SK-N-SH (cell line): ENCODE data around the gene SBF2.

ENCODE experiments used
- CTCF ChIP-seq: fragments of 200-600 bp; sonication (generic); IDR thresholded peaks from 2 replicates; pipeline ENCODE4 v1.6.1; 2017; ENCODE audit warnings: antibody characterized with exemption, mild to moderate bottlenecking, moderate library complexity
- EP300 ChIP-seq, 2 experiments: IDR thresholded peaks; 2 replicates each; pipeline versions ENCODE4 v1.4.0 to v1.6.1; 2012; ENCODE audit warnings: borderline replicate concordance in 1 of 2, low read depth in 1 of 2, low read length in 1 of 2
- EZH2phosphoT487 ChIP-seq: fragments of 200-600 bp; sonication (generic); IDR thresholded peaks from 2 replicates; pipeline ENCODE4 v1.6.1; 2017; ENCODE audit warnings: low read depth, mixed run types, mild to moderate bottlenecking, antibody characterized with exemption, moderate library complexity, borderline replicate concordance
- FOXM1 ChIP-seq: IDR thresholded peaks from 2 replicates; pipeline ENCODE4 v1.4.0; 2012; ENCODE audit warnings: low read depth, mild to moderate bottlenecking
- GABPA ChIP-seq: IDR thresholded peaks from 2 replicates; pipeline ENCODE4 v1.4.0; 2012; ENCODE audit warnings: low read depth, mild to moderate bottlenecking
- NFIC ChIP-seq: IDR thresholded peaks from 2 replicates; pipeline ENCODE4 v1.4.0; 2012; ENCODE audit warnings: borderline replicate concordance
- RAD21 ChIP-seq: IDR thresholded peaks from 2 replicates; pipeline ENCODE4 v1.6.1; 2012; ENCODE audit warnings: mild to moderate bottlenecking, low read length
- RFX5 ChIP-seq: IDR thresholded peaks from 2 replicates; pipeline ENCODE4 v1.6.1; 2012; ENCODE audit warnings: mild to moderate bottlenecking, improper control_type of control experiment, low read length
- SIN3A ChIP-seq: IDR thresholded peaks from 2 replicates; pipeline ENCODE4 v1.6.1; 2012; ENCODE audit warnings: low read depth, mild to moderate bottlenecking, low read length, moderate library complexity, borderline replicate concordance
- SMC3 ChIP-seq: IDR thresholded peaks from 2 replicates; pipeline ENCODE4 v1.6.1; 2012; ENCODE audit warnings: low read depth, low read length, improper control_type of control experiment
- TAF1 ChIP-seq: IDR thresholded peaks from 2 replicates; pipeline ENCODE4 v1.6.1; 2012; ENCODE audit warnings: low read depth, mild to moderate bottlenecking, low read length, moderate library complexity, borderline replicate concordance
- TCF12 ChIP-seq: IDR thresholded peaks from 2 replicates; pipeline ENCODE4 v1.4.0; 2012
- TF ChIP-seq, protein P1 (sequence below): IDR thresholded peaks from 2 replicates; pipeline ENCODE4 v1.4.0; 2012; ENCODE audit warnings: low read depth, borderline replicate concordance

GRCh38 chr11:9840460-9841004, 453.5 kb downstream of the SBF2 start:
- no peak for TF ChIP-seq EP300 (IDR thresholded peaks at IDR 0.05; ENCODE audit: borderline replicate concordance in 1 of 2, low read depth in 1 of 2, low read length in 1 of 2)
- TF ChIP-seq CTCF: no peak
- TF ChIP-seq SMC3: no peak
- TF ChIP-seq SIN3A: no peak
- TF ChIP-seq GABPA: no peak
- TF ChIP-seq, protein P1, sequence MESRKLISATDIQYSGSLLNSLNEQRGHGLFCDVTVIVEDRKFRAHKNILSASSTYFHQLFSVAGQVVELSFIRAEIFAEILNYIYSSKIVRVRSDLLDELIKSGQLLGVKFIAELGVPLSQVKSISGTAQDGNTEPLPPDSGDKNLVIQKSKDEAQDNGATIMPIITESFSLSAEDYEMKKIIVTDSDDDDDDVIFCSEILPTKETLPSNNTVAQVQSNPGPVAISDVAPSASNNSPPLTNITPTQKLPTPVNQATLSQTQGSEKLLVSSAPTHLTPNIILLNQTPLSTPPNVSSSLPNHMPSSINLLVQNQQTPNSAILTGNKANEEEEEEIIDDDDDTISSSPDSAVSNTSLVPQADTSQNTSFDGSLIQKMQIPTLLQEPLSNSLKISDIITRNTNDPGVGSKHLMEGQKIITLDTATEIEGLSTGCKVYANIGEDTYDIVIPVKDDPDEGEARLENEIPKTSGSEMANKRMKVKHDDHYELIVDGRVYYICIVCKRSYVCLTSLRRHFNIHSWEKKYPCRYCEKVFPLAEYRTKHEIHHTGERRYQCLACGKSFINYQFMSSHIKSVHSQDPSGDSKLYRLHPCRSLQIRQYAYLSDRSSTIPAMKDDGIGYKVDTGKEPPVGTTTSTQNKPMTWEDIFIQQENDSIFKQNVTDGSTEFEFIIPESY: no peak
- TF ChIP-seq NFIC: no peak
- no peak for TF ChIP-seq RFX5
- TF ChIP-seq EZH2phosphoT487: no peak
- no peak for TF ChIP-seq FOXM1
- no peak for TF ChIP-seq RAD21
- TF ChIP-seq TAF1: no peak
- no peak for TF ChIP-seq TCF12
